CD14-positive monocyte (primary cell): ENCODE measurements around the gene SMU1. TPM values are rescaled to one million over a fixed set of nuclear protein-coding genes. Genes with fewer than 3 reads are reported as not detected.

ENCODE experiments used
- DNase-seq, 3 donors: peaks; one replicate each; pipeline ENCODE4 v3.0.0-alpha.2; 2011 to 2022
- H2AFZ ChIP-seq: 2 replicates; pipeline ENCODE4 v1.6.0; 2012; ENCODE audit warnings: mild to moderate bottlenecking, low read depth, low read length, inconsistent platforms; ENCODE audit not compliant: insufficient read depth, poor library complexity, severe bottlenecking
- H3K27ac ChIP-seq, 2 donors: 1 replicate in 1 of 2; 2 replicates in 1 of 2; pipeline ENCODE4 v1.5.1; 2012 to 2013; ENCODE audit warnings: low read length in 2 of 2, control low read depth in 1 of 2, inconsistent platforms in 1 of 2, low read depth in 1 of 2, mild to moderate bottlenecking in 1 of 2
- H3K27me3 ChIP-seq, 2 donors: one replicate each; pipeline versions ENCODE4 v1.6.0 to v1.6.1; 2011 to 2013; ENCODE audit warnings: low read length in 2 of 2; ENCODE audit not compliant: control insufficient read depth in 2 of 2, insufficient read depth in 2 of 2
- H3K36me3 ChIP-seq, 2 donors: replicated peaks in 1 of 2; 1 replicate in 1 of 2; 2 replicates in 1 of 2; pipeline versions ENCODE4 v1.5.1 to v1.6.1; 2012 to 2013; ENCODE audit warnings: low read length in 2 of 2, control low read depth in 1 of 2, inconsistent platforms in 1 of 2, mild to moderate bottlenecking in 1 of 2; ENCODE audit not compliant: insufficient read depth in 2 of 2, control insufficient read depth in 1 of 2
- H3K4me1 ChIP-seq, 2 donors: 1 replicate in 1 of 2; 2 replicates in 1 of 2; pipeline versions ENCODE4 v1.5.1 to v1.6.1; 2012 to 2013; ENCODE audit warnings: low read length in 2 of 2, control low read depth in 1 of 2, inconsistent platforms in 1 of 2, mild to moderate bottlenecking in 1 of 2, moderate library complexity in 1 of 2; ENCODE audit not compliant: insufficient read depth in 2 of 2, control insufficient read depth in 1 of 2
- H3K4me2 ChIP-seq: replicated peaks from 2 replicates; pipeline ENCODE3; 2012; ENCODE audit warnings: low read length, moderate library complexity, mild to moderate bottlenecking; ENCODE audit not compliant: poor library complexity, severe bottlenecking; ENCODE audit errors: extremely low read depth
- H3K4me3 ChIP-seq, 3 experiments: fragments of 200-600 bp in 1 of 3; sonication (generic) in 1 of 3; replicated peaks in 1 of 3; 1 replicate in 2 of 3; 2 replicates in 1 of 3; pipeline ENCODE4 v1.5.1; 2011 to 2013; ENCODE audit warnings: low read length in 3 of 3, mild to moderate bottlenecking in 3 of 3, control low read depth in 2 of 3, low read depth in 2 of 3, inconsistent platforms in 1 of 3, moderate library complexity in 1 of 3
- H3K79me2 ChIP-seq: 2 replicates; pipeline ENCODE4 v1.6.0; 2012; ENCODE audit warnings: mild to moderate bottlenecking, control low read depth, inconsistent platforms, low read length, moderate library complexity; ENCODE audit not compliant: insufficient read depth
- H3K9ac ChIP-seq: 2 replicates; pipeline ENCODE4 v1.6.0; 2017; ENCODE audit warnings: low read length, mild to moderate bottlenecking; ENCODE audit not compliant: insufficient read depth, poor library complexity, severe bottlenecking
- H3K9me3 ChIP-seq, 2 donors: replicated peaks in 1 of 2; 1 replicate in 1 of 2; 2 replicates in 1 of 2; pipeline versions ENCODE4 v1.5.1 to v1.6.1; 2012 to 2013; ENCODE audit warnings: low read length in 2 of 2, control low read depth in 1 of 2; ENCODE audit not compliant: control insufficient read depth in 1 of 2, insufficient read depth in 1 of 2
- H4K20me1 ChIP-seq: 2 replicates; pipeline ENCODE4 v1.6.0; 2012; ENCODE audit warnings: mild to moderate bottlenecking, low read length, control low read depth, moderate library complexity; ENCODE audit not compliant: insufficient read depth
- H3K27ac Mint-ChIP-seq, 7 donors: one replicate each; pipeline ENCODE4 v1.8.0; 2020; ENCODE audit warnings: mild to moderate bottlenecking in 7 of 7, mixed read lengths in 7 of 7, moderate library complexity in 6 of 7, inconsistent platforms in 2 of 7
- H3K27me3 Mint-ChIP-seq, 3 donors: one replicate each; pipeline ENCODE4 v1.8.0; 2021 to 2022; ENCODE audit warnings: low read depth in 3 of 3, mild to moderate bottlenecking in 3 of 3, mixed read lengths in 3 of 3, moderate library complexity in 3 of 3, inconsistent platforms in 1 of 3
- H3K36me3 Mint-ChIP-seq, 2 donors: one replicate each; pipeline ENCODE4 v1.8.0; 2020; ENCODE audit warnings: mixed read lengths in 2 of 2, inconsistent platforms in 1 of 2, mild to moderate bottlenecking in 1 of 2
- H3K4me1 Mint-ChIP-seq: one replicate; pipeline ENCODE4 v1.8.0; 2020; ENCODE audit warnings: mild to moderate bottlenecking, mixed read lengths
- H3K4me3 Mint-ChIP-seq, 2 donors: one replicate each; pipeline ENCODE4 v1.8.0; 2020; ENCODE audit warnings: mild to moderate bottlenecking in 2 of 2, mixed read lengths in 2 of 2, moderate library complexity in 1 of 2
- H3K9me3 Mint-ChIP-seq, 7 donors: one replicate each; pipeline ENCODE4 v1.8.0; 2020 to 2022; ENCODE audit warnings: mixed read lengths in 7 of 7, mild to moderate bottlenecking in 6 of 7, moderate library complexity in 6 of 7, inconsistent platforms in 2 of 7
- CTCF ChIP-seq: fragments of 200-600 bp; IDR thresholded peaks from one replicate; pipeline ENCODE4 v1.8.0; 2022; ENCODE audit warnings: antibody characterized with exemption, mild to moderate bottlenecking
- WGBS: methylation state at CpG from one replicate; pipeline ENCODE4 v1.1.5; 2013; ENCODE audit warnings: missing lambda C conversion rate; ENCODE audit not compliant: insufficient coverage; 5-methylcytosine and 5-hydroxymethylcytosine counted together
- intact Hi-C, 2 donors: fragments of 100-400 bp; cut with micrococcal nuclease; formaldehyde crosslinking; loops; one replicate each; pipeline versions ENCODE4 v1.15.0 to v1.15.1; 2023
- polyA plus RNA-seq, 3 donors: library from polyadenylated mRNA; depleted of rRNA in 1 of 3; unstranded in 2 of 3; stranded (reverse) in 1 of 3; fragments of 300-500 nt in 2 of 3; fragments of >200 nt in 1 of 3; fragmentation: Illumina TruSeq in 2 of 3; gene quantifications; 1 replicate in 2 of 3; 2 replicates in 1 of 3; pipeline ENCODE4 v1.2.3, GENCODE V29; 2012 to 2021

SMU1 gene
- polyA plus RNA-seq, 3 donors: 8.0 to 21.7 (median 19.3) TPM

DNA sequence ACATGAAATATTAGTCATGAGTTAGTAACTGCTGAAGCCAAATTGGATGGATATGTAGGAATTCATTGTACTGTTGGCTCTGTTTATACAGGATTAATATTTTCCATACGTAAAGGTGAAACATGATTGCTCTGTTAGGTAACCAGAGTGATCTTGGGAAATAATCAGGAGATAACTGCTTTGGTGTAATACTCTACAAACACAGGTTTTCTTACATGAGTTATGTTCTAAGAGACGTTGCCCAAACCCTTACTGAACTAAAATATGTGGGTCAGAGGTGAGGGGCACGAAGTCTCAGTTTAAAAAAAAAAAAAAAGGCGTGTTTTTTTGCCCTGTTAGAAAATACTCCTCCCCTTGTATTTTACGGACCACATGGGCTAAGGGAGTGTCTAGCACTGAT is 43.6 kb downstream of the SMU1 start:
- Mint-ChIP-seq H3K27me3 (no peaks in the 10 kb centered on the region), H3K9me3 (no peaks in the 10 kb centered on the region), H3K4me3 (no peak overlapping the region), H3K4me1 (peaks cover 26% of the 10 kb centered on the region), H3K36me3 (peaks cover 78 to 83% of the 10 kb centered on the region in 2 donors), H3K27ac (no peak overlapping the region)
- H3K4me1 ChIP-seq: peaks cover 18 to 23% of the 10 kb centered on the region in 2 donors
- DNase-seq: no peak
- H3K4me2 ChIP-seq: no peak overlapping the region
- no peak overlapping the region for H3K4me3 ChIP-seq
- peaks cover 95% of the 10 kb centered on the region for H3K79me2 ChIP-seq
- H4K20me1 ChIP-seq: peaks cover 100% of the 10 kb centered on the region
- H3K27me3 ChIP-seq: no peaks in the 10 kb centered on the region
- no peak overlapping the region for H2AFZ ChIP-seq
- peaks cover 91 to 92% of the 10 kb centered on the region in 2 donors for H3K36me3 ChIP-seq
- intact Hi-C loops: no loop called here
- no peak for TF ChIP-seq CTCF
- H3K27ac ChIP-seq: no peak overlapping the region
- no peaks in the 10 kb centered on the region for H3K9me3 ChIP-seq
- no peak overlapping the region for H3K9ac ChIP-seq
- 100% methylated on average over 2 of the region's 5 CpGs for WGBS

DNA sequence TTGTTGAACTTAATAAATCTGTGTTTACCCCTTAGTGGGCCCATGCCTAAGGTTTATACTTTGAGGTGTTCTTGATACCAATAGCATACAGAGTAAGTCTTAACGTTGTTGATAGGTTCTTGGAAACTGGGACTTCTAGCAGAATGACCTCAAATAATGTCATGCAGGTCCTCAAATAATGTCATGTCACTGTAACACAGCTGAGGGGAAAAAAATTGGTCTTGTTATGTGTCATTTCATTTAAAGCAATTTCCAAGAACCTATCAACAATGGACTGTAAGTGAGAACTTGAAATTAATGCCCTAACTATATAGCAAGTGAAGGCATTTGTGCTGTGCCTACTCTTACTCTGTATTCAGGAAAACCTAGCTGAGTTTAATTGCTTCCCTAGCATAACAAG is 44.2 kb downstream of the SMU1 start:
- H3K4me3 Mint-ChIP-seq: no peak overlapping the region
- intact Hi-C loops: no loop called here
- TF ChIP-seq CTCF: no peak
- Histone ChIP-seq H3K27me3 (no peaks in the 10 kb centered on the region), H3K4me3 (no peak overlapping the region), H3K79me2 (peaks cover 99% of the 10 kb centered on the region), H3K9me3 (no peaks in the 10 kb centered on the region), H3K4me1 (peaks cover 23 to 29% of the 10 kb centered on the region in 2 donors), H2AFZ (no peak overlapping the region), H4K20me1 (peaks cover 100% of the 10 kb centered on the region), H3K36me3 (peaks cover 86 to 92% of the 10 kb centered on the region in 2 donors), H3K27ac (peak overlapping the region in 1 of 2 donors; percentile 9), H3K4me2 (no peak overlapping the region), H3K9ac (no peak overlapping the region)
- no CpG with 5 or more reads among the region's 1 CpG for WGBS
- H3K27ac Mint-ChIP-seq: no peak overlapping the region
- no peaks in the 10 kb centered on the region for H3K9me3 Mint-ChIP-seq
- H3K36me3 Mint-ChIP-seq: peaks cover 76 to 83% of the 10 kb centered on the region in 2 donors
- DNase-seq: no peak
- H3K27me3 Mint-ChIP-seq: no peaks in the 10 kb centered on the region
- H3K4me1 Mint-ChIP-seq: peaks cover 30% of the 10 kb centered on the region
